Measurements from ENCODE around the gene GRAMD1A. TPM values are rescaled to one million over a fixed set of nuclear protein-coding genes. Genes with fewer than 3 reads are reported as not detected.
"Not testable (repeated sequence)": the region's sequence is repeated elsewhere in the genome, so short reads cannot be mapped to it uniquely, and the experiment has no call there.

The GRAMD1A gene
- polyA plus RNA-seq, 1 of the 3 experiments (the other 2 are of a cell fraction): 81.9 TPM

- DNase-seq: no peak
- ChIA-PET CTCF (interaction anchor here (0.6 kb wide), 1 partner anchor 24 kb away, joined by 3 read pairs; no protein-coding TSS in a partner anchor), POLR2A (no interaction called here)
- H3K4me1 ChIP-seq (ENCODE audit: control insufficient read depth in 1 of 2, insufficient read depth in 2 of 2, low read depth in 1 of 2, low read length in 1 of 2): no peaks in the 10 kb centered on the region
- H3F3A ChIP-seq (replicated peaks; ENCODE audit: insufficient read depth): no peaks in the 10 kb centered on the region
- H2AFZ ChIP-seq (ENCODE audit: low read depth): no peak overlapping the region
- TF ChIP-seq GATA2 (CRISPR knock-in tag; IDR thresholded peaks at IDR 0.05) (no peak), FOSL2 (IDR thresholded peaks at IDR 0.05; ENCODE audit: borderline replicate concordance, low read depth) (no peak), RCOR1 (IDR thresholded peaks at IDR 0.05; ENCODE audit: low read length) (no peak), TCF12 (IDR thresholded peaks at IDR 0.05) (no peak), TAF1 (IDR thresholded peaks at IDR 0.05; ENCODE audit: borderline replicate concordance, low read depth, low read length) (no peak), MEF2A (IDR thresholded peaks at IDR 0.05; ENCODE audit: borderline replicate concordance, low read depth) (no peak), PBX3 (IDR thresholded peaks at IDR 0.05) (no peak), USF2 (IDR thresholded peaks at IDR 0.05; ENCODE audit: borderline replicate concordance, low read depth, low read length) (no peak), EP300 (IDR thresholded peaks at IDR 0.05; ENCODE audit: borderline replicate concordance in 1 of 2, low read depth in 1 of 2, low read length in 1 of 2) (no peak), RAD21 (IDR thresholded peaks at IDR 0.05; ENCODE audit: low read length) (no peak), REST (IDR thresholded peaks at IDR 0.05; ENCODE audit: low read depth, low read length) (no peak), ELF1 (IDR thresholded peaks at IDR 0.05) (no peak), TEAD4 (IDR thresholded peaks at IDR 0.05; ENCODE audit: borderline replicate concordance, insufficient read depth) (no peak), GABPA (IDR thresholded peaks at IDR 0.05; ENCODE audit: low read depth) (no peak), NFIC (IDR thresholded peaks at IDR 0.05; ENCODE audit: borderline replicate concordance) (no peak), POLR2AphosphoS5 (IDR thresholded peaks at IDR 0.05; ENCODE audit: low read depth, low read length) (no peak), FOXJ3 (CRISPR knock-in tag; IDR thresholded peaks at IDR 0.05) (no peak)
- TF ChIP-seq, protein P1, sequence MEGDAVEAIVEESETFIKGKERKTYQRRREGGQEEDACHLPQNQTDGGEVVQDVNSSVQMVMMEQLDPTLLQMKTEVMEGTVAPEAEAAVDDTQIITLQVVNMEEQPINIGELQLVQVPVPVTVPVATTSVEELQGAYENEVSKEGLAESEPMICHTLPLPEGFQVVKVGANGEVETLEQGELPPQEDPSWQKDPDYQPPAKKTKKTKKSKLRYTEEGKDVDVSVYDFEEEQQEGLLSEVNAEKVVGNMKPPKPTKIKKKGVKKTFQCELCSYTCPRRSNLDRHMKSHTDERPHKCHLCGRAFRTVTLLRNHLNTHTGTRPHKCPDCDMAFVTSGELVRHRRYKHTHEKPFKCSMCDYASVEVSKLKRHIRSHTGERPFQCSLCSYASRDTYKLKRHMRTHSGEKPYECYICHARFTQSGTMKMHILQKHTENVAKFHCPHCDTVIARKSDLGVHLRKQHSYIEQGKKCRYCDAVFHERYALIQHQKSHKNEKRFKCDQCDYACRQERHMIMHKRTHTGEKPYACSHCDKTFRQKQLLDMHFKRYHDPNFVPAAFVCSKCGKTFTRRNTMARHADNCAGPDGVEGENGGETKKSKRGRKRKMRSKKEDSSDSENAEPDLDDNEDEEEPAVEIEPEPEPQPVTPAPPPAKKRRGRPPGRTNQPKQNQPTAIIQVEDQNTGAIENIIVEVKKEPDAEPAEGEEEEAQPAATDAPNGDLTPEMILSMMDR (IDR thresholded peaks at IDR 0.05): no peak
- TF ChIP-seq, protein P2, sequence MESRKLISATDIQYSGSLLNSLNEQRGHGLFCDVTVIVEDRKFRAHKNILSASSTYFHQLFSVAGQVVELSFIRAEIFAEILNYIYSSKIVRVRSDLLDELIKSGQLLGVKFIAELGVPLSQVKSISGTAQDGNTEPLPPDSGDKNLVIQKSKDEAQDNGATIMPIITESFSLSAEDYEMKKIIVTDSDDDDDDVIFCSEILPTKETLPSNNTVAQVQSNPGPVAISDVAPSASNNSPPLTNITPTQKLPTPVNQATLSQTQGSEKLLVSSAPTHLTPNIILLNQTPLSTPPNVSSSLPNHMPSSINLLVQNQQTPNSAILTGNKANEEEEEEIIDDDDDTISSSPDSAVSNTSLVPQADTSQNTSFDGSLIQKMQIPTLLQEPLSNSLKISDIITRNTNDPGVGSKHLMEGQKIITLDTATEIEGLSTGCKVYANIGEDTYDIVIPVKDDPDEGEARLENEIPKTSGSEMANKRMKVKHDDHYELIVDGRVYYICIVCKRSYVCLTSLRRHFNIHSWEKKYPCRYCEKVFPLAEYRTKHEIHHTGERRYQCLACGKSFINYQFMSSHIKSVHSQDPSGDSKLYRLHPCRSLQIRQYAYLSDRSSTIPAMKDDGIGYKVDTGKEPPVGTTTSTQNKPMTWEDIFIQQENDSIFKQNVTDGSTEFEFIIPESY (IDR thresholded peaks at IDR 0.05; ENCODE audit: borderline replicate concordance, low read depth): no peak
- no peak overlapping the region for H3K9ac ChIP-seq
- H3K9me3 ChIP-seq: no peaks in the 10 kb centered on the region
- H3K9me2 ChIP-seq: no peaks in the 10 kb centered on the region
- H3K36me3 ChIP-seq (replicated peaks in 1 of 2; ENCODE audit: control insufficient read depth in 1 of 2, insufficient read depth in 2 of 2, low read length in 1 of 2): no peaks in the 10 kb centered on the region
- no peak overlapping the region for H3K4me2 ChIP-seq
- H3K79me2 ChIP-seq (ENCODE audit: insufficient read depth): no peaks in the 10 kb centered on the region
- no peaks in the 10 kb centered on the region for H4K20me1 ChIP-seq (ENCODE audit: insufficient read depth)
- H3K4me3 ChIP-seq (ENCODE audit: low read depth in 2 of 2, low read length in 1 of 2): no peak overlapping the region
- peaks cover 6% of the 10 kb centered on the region; the same call in 1 of the 2 replicates for H3K27me3 ChIP-seq (ENCODE audit: insufficient read depth)
- 79% methylated on average over 6 of the region's 6 CpGs for WGBS (ENCODE audit: low lambda C conversion rate)
- no peak overlapping the region for H3K27ac ChIP-seq (ENCODE audit: low read depth in 2 of 2, low read length in 1 of 2)
Observed at GRCh38 chr19:34969721-34970120, 30.4 kb upstream of the GRAMD1A start.

- H3K36me3 ChIP-seq (replicated peaks in 1 of 2; ENCODE audit: control insufficient read depth in 1 of 2, insufficient read depth in 2 of 2, low read length in 1 of 2); H3K4me3 ChIP-seq (ENCODE audit: low read depth in 2 of 2, low read length in 1 of 2); DNase-seq; H3K27ac ChIP-seq (ENCODE audit: low read depth in 2 of 2, low read length in 1 of 2); H3K9ac ChIP-seq; H3K4me1 ChIP-seq (ENCODE audit: control insufficient read depth in 1 of 2, insufficient read depth in 2 of 2, low read depth in 1 of 2, low read length in 1 of 2); H3K4me2 ChIP-seq; H2AFZ ChIP-seq (ENCODE audit: low read depth); H4K20me1 ChIP-seq (ENCODE audit: insufficient read depth); H3K9me3 ChIP-seq; CTCF ChIA-PET; H3K9me2 ChIP-seq; H3F3A ChIP-seq (replicated peaks; ENCODE audit: insufficient read depth); H3K79me2 ChIP-seq (ENCODE audit: insufficient read depth); H3K27me3 ChIP-seq (ENCODE audit: insufficient read depth): not testable (repeated sequence)
- WGBS (ENCODE audit: low lambda C conversion rate): 54% methylated on average over 12 of the region's 12 CpGs
- POLR2A ChIA-PET: interaction anchor here (0.8 kb wide), 1 partner anchor 18 kb away, joined by 3 read pairs; no protein-coding TSS in a partner anchor
Observed at GRCh38 chr19:34970185-34970780, 29.8 kb upstream of the GRAMD1A start.

Measured in SK-N-SH (cell line).